ENCODE data around the gene CFB.
"Not testable (repeated sequence)": the region's sequence is repeated elsewhere in the genome, so short reads cannot be mapped to it uniquely, and the experiment has no call there.

DNA sequence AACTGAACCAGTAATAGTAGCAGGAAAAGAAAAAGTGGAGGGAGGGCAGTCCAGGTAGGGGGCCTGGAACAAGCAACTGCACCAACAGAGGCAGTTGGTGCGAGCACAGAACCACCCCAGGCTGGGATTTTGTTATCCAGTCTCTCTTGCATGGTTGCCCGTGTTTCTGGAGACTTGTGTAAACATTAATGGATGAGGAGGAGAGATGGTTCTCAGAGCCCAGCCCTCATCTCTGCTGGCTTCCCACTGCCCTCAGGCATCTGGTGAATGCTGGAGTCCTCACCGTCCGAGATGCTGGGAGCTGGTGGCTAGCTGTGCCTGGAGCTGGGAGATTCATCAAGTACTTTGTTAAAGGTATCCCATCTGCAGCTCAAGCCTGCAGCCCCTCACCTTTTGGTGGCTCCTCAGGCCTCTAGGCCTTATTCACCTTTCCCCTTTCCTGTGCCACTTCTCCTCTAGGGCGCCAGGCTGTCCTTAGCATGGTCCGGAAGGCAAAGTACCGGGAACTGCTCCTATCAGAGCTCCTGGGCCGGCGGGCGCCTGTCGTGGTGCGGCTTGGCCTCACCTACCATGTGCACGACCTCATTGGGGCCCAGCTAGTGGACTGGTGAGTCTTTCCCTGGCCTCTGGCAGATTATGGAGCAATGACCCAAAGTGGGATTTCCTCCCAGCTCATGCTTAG lies 34.4 kb downstream of the CFB start:
- TF ChIP-seq ZFP3, ESRRG, ISL1, GLIS3, OSR1, RARB, ZFP30, ZC3H10 (CRISPR knock-in tag; IDR thresholded peaks at IDR 0.05): not testable (repeated sequence)
- TF ChIP-seq, protein P1, sequence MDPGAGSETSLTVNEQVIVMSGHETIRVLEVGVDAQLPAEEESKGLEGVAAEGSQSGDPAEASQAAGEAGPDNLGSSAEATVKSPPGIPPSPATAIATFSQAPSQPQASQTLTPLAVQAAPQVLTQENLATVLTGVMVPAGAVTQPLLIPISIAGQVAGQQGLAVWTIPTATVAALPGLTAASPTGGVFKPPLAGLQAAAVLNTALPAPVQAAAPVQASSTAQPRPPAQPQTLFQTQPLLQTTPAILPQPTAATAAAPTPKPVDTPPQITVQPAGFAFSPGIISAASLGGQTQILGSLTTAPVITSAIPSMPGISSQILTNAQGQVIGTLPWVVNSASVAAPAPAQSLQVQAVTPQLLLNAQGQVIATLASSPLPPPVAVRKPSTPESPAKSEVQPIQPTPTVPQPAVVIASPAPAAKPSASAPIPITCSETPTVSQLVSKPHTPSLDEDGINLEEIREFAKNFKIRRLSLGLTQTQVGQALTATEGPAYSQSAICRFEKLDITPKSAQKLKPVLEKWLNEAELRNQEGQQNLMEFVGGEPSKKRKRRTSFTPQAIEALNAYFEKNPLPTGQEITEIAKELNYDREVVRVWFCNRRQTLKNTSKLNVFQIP (CRISPR knock-in tag; IDR thresholded peaks at IDR 0.05; ENCODE audit: borderline replicate concordance, low read depth) = not testable (repeated sequence)
- TF ChIP-seq, protein P2, sequence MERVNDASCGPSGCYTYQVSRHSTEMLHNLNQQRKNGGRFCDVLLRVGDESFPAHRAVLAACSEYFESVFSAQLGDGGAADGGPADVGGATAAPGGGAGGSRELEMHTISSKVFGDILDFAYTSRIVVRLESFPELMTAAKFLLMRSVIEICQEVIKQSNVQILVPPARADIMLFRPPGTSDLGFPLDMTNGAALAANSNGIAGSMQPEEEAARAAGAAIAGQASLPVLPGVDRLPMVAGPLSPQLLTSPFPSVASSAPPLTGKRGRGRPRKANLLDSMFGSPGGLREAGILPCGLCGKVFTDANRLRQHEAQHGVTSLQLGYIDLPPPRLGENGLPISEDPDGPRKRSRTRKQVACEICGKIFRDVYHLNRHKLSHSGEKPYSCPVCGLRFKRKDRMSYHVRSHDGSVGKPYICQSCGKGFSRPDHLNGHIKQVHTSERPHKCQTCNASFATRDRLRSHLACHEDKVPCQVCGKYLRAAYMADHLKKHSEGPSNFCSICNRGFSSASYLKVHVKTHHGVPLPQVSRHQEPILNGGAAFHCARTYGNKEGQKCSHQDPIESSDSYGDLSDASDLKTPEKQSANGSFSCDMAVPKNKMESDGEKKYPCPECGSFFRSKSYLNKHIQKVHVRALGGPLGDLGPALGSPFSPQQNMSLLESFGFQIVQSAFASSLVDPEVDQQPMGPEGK (CRISPR knock-in tag; IDR thresholded peaks at IDR 0.05; ENCODE audit: borderline replicate concordance) = not testable (repeated sequence)
- TF ChIP-seq, protein P3, sequence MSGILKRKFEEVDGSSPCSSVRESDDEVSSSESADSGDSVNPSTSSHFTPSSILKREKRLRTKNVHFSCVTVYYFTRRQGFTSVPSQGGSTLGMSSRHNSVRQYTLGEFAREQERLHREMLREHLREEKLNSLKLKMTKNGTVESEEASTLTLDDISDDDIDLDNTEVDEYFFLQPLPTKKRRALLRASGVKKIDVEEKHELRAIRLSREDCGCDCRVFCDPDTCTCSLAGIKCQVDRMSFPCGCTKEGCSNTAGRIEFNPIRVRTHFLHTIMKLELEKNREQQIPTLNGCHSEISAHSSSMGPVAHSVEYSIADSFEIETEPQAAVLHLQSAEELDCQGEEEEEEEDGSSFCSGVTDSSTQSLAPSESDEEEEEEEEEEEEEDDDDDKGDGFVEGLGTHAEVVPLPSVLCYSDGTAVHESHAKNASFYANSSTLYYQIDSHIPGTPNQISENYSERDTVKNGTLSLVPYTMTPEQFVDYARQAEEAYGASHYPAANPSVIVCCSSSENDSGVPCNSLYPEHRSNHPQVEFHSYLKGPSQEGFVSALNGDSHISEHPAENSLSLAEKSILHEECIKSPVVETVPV (CRISPR knock-in tag; IDR thresholded peaks at IDR 0.05) = not testable (repeated sequence)
